DOHH2 (cell line): Measurements from ENCODE around the gene KAT6B.

Experiments
- CTCF ChIP-seq: fragments of 200-600 bp; sonication (generic); IDR thresholded peaks from one replicate; pipeline ENCODE4 v1.5.1; 2014; ENCODE audit warnings: antibody characterized with exemption, mild to moderate bottlenecking, low read depth, low read length; ENCODE audit not compliant: poor library complexity, severe bottlenecking
- EZH2phosphoT487 ChIP-seq: fragments of 200-600 bp; sonication (generic); IDR thresholded peaks from 2 replicates; pipeline ENCODE4 v1.6.1; 2017; ENCODE audit warnings: borderline replicate concordance, mild to moderate bottlenecking, antibody characterized with exemption, low read length, moderate library complexity, mixed read lengths

- TF ChIP-seq EZH2phosphoT487 (no peak), CTCF (no peak)
These were observed 83.3 kb downstream of the KAT6B start for GRCh38 chr10:74909670-74910069.
